T-helper 2 cell treated with Interferon-gamma antibody and Interleukin-4, amounts not matched to agents 100 ng/mL and 5 ng/mL, for 36 hours (primary cell): Measurements from ENCODE around the gene EPHB2. TPM values are rescaled to one million over a fixed set of nuclear protein-coding genes. Genes with fewer than 3 reads are reported as not detected.

Experiments
- intact Hi-C: fragments of 100-400 bp; cut with micrococcal nuclease; formaldehyde crosslinking; loops from one replicate; pipeline ENCODE4 v1.15.1; 2023
- total RNA-seq: library from RNA; stranded (reverse); gene quantifications from 2 replicates; pipeline ENCODE4 v1.2.3, GENCODE V29; 2022

The EPHB2 gene
- total RNA-seq, 1 donor from 2014 or later = not detected

GRCh38 chr1:22877112-22877915, 166.7 kb downstream of the EPHB2 start:
- intact Hi-C loops = no loop called here

- intact Hi-C loops = no loop called here
Measured at GRCh38 chr1:22877980-22878379, 167.3 kb downstream of the EPHB2 start.

- intact Hi-C loops = no loop called here
Measured at GRCh38 chr1:22878626-22879025, 168.0 kb downstream of the EPHB2 start.

DNA sequence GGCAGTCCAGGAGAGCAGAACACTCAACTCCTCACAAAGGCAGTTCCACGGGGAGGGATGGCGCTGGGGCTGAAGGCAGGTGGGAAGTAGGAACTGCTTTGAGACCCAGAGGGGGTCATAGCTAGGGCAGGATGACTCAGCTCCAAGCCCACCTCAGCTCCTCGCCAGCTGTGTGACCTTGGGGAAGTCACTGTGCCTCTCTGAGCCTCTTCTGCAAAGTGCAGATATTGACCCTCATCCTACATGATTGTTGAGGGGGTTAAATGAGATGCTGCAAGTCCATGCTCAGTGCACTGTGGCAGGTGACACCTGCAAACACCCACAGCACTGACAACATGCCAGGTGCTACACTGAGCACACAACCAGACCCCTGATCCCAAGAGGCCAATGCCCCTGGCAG, 168.8 kb downstream of the EPHB2 start:
- intact Hi-C loops = no loop called here

- intact Hi-C loops = no loop called here
Measured at GRCh38 chr1:22880174-22880601, 169.5 kb downstream of the EPHB2 start.

DNA sequence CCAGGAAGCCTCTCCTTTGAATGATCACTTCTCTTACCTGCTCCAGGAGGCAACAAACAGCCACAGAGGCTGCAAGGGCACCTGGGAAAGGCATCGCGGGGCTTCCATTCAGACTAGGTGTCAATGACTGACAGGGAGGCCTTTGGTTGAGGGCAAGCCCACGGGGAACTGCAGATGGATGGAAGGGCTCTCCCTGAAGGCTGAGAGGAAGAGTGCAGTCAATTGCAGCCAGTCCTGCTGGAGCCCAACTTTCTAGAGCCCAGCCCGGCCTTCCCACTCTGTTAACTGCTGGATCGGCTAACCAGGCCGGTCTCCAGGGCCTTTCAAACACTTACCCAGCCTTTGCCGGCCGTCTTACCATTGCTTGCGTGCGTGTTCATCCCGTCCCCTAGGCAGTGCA, 172.8 kb downstream of the EPHB2 start:
- intact Hi-C loops = no loop called here

DNA sequence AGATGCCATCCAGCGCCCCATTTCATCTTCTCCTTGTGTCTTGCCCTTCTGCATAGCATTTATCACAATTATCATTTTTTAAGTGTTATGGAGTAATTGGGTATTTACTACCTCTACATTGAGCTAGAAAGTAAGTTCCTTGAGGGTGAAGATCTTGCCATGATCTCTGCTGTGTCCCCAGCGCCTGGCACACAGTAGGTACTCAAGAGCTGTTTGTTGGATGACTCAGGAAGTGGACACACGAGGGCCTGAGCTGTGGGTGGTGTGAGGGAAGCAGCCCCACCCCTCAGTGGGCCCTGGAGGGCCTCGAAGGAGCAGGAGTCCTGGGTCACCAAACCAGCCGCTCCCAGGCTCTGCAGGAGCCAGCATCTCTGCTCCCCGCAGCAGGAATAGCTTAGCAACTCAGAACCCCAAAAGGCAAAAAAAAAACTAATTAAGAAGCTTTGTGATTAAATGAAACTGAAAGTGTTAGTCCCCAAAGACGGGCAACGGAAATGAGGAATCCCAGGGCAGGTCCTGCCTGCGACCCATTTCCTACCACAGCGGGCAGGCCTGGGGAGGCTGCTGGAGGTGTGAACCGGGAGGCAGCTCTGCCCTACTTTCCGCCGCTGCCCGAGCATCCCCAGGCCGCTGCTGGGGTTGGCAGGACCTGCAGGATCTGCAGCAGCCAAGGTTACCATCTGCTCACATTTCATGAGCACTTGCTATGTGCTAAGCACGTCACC, 174.3 kb downstream of the EPHB2 start:
- intact Hi-C loops = no loop called here

- intact Hi-C loops = no loop called here
Measured at GRCh38 chr1:22886211-22886610, 175.6 kb downstream of the EPHB2 start.

- intact Hi-C loops = no loop called here
Measured at GRCh38 chr1:22887491-22887890, 176.9 kb downstream of the EPHB2 start.

DNA sequence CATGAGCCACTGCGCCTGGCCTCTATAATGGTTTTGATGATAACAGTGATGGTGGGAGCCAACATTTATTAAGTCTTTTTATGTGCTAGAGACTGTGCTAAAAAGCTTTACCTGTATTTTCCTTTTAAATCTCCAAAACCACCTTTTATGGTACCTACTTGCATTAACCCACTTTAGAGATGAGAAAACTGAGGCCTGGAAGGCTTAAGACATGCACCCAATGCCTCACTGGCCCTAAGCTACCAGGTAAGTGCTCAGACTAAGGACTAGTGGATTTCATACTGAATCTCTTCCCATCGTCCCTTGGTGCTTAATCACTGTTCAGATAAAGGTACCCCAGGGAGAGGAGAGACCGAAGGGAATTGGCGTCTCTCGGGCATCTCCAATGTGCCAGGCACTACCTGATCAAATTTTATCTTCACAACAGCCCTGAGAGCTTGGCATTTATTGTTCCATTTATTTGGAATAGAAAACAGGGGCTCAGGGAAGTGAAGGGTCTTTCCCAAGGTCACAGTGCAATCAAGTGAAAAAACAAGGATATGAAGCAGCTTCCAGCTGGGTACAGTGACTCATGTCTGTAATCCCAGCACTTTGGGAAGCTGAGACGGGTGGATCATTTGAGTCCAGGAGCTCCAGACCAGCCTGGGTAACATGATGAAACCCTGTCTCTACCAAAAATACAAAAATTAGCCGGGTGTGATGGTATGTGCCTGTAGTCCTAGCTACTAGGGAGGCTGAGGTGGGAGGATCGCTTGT, 177.9 kb downstream of the EPHB2 start:
- intact Hi-C loops = no loop called here

DNA sequence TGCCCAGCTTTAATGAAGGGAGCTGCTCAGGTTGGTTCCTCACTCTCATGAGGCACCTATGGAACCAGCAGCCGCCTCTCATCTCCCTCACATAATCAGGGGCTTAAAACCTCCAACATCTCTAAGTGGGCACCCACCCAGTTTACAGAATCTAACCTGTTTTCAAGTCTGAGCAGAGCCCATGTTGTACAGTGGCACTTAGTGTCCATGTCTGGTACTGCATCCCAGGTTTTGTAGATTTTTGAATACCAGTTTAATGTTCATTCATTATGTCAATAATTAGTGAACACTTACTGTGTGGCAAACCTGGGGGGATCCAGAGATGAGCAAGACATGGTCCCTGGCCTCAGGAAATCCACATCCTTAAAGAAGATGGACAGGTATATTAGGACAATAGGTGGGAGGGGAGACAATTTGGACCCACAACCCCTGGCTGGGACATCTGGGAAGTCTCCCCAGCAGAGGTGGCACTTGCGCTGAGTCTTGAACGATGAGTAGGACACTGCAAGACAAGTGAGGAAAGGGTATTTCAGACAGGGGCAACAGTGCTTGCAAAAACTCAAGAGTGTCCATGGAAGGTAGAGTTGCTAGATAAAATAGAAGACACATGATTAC, 178.7 kb downstream of the EPHB2 start:
- intact Hi-C loops = no loop called here

DNA sequence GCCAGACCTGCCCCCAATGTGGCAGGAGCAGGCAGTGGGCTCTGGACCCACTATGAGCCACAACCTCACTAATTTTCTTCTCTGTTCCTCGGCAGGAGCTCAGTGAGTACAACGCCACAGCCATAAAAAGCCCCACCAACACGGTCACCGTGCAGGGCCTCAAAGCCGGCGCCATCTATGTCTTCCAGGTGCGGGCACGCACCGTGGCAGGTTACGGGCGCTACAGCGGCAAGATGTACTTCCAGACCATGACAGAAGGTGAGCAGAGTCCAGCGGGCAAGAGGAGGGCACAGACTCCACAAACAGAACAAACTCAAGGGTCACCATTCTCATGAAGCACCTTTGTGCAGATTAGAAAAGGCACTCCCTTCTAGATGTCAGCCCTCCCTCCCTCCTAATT, 182.2 kb downstream of the EPHB2 start:
- intact Hi-C loops = no loop called here

- intact Hi-C loops = no loop called here
Measured at GRCh38 chr1:22893292-22893691, 182.7 kb downstream of the EPHB2 start.

GRCh38 chr1:22895357-22895756, 184.7 kb downstream of the EPHB2 start:
- intact Hi-C loops = no loop called here

DNA sequence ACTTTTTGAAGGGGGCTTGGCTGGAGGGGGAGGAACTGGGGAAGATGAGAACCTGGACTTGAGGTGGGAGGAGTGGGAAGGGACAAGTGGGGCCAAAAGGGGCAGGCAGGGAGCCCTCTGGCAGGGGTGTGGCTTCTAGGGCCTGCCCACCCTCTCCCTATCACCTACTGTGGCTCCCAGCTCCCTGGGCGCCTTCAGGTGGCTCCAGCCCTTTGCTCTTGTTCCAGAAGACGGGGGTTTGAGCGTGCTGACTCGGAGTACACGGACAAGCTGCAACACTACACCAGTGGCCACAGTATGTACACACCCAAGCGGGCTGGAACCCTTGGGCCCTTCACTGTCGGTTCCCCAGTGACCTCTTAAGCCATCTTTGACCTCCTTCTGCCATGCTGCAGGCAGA, 185.5 kb downstream of the EPHB2 start:
- intact Hi-C loops = no loop called here

GRCh38 chr1:22900451-22900850, 189.8 kb downstream of the EPHB2 start:
- intact Hi-C loops = no loop called here

DNA sequence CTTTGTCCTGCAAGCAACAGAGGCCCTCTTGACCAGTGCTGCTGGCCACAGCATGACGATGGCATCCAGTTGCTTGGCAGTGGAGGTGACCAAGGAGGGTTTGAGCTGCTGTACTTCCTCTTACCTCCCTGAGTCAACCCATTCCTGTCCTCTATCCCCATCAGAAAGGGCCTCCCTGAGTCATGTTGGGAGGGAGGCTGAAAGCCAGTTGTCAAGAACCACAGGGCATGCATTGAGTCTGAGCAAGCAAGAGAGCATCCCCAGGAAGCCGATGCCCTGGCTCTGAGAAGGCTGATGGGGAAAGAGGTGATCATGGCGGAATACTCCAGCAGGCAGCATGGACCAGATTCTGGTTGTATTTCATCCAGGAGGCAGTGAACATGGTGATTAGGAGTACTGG, 192.5 kb downstream of the EPHB2 start:
- intact Hi-C loops = no loop called here

GRCh38 chr1:22906968-22907367, 196.3 kb downstream of the EPHB2 start:
- intact Hi-C loops = no loop called here

GRCh38 chr1:22907528-22907927, 196.9 kb downstream of the EPHB2 start:
- intact Hi-C loops = no loop called here

DNA sequence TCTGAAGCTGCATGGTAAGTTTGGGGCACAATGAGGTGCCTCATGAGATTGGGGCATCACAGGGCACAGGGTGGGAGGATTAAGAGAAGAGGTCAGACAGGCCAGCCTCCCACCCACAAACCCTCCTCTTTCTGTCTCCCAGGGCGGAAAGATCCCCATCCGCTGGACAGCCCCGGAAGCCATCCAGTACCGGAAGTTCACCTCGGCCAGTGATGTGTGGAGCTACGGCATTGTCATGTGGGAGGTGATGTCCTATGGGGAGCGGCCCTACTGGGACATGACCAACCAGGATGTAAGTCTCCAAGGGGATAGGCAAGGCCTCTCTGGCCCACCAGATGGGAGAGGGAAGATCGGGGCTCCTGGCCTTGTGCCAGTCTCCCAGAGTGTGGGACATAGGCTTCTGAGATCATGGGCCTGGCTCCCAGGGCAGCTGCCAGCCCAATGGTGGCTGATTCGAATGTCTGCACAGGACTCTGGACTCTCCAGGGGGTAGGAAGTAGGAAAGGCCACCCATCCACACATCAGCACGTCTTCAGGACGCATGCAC, 198.3 kb downstream of the EPHB2 start:
- intact Hi-C loops = no loop called here

GRCh38 chr1:22910286-22910685, 199.6 kb downstream of the EPHB2 start:
- intact Hi-C loops = no loop called here
